H4 (cell line): ENCODE data around the gene COL24A1. TPM values are rescaled to one million over a fixed set of nuclear protein-coding genes. Genes with fewer than 3 reads are reported as not detected.
A peak's percentile ranks its signal among the peaks of the same experiment; 100 is the strongest.
"Not testable (repeated sequence)": the region's sequence is repeated elsewhere in the genome, so short reads cannot be mapped to it uniquely, and the experiment has no call there.

ENCODE experiments used
- DNase-seq: peaks from one replicate; pipeline ENCODE4 v3.0.0-alpha.2; 2015; ENCODE audit warnings: low spot score
- total RNA-seq: library from RNA; depleted of rRNA; stranded (reverse); fragments of >200 nt; shearing (Covaris generic); gene quantifications from 2 replicates; pipeline ENCODE4 v1.2.3, GENCODE V29; 2014

The COL24A1 gene
- total RNA-seq, 1 experiment from 2014 or later = 0.91 TPM

DNA sequence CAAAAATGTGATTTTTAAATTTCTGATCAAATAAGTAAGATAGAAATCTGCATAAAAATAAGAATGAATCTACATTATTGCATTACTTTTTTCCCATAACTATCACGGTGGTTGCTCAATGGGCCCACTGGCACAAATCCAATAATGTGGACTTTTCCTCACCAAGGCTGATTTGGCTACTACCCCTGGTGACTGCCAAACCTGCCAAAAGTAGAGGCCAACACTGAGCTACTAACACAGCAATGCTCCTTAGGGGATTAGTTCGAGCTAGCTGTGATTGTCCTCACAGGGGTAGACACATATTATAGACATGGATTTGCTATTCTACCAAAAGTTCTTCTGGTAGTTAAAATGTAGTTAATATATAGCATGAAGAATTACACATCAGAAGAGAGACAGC is 340.7 kb downstream of the COL24A1 start:
- no peak for DNase-seq

DNA sequence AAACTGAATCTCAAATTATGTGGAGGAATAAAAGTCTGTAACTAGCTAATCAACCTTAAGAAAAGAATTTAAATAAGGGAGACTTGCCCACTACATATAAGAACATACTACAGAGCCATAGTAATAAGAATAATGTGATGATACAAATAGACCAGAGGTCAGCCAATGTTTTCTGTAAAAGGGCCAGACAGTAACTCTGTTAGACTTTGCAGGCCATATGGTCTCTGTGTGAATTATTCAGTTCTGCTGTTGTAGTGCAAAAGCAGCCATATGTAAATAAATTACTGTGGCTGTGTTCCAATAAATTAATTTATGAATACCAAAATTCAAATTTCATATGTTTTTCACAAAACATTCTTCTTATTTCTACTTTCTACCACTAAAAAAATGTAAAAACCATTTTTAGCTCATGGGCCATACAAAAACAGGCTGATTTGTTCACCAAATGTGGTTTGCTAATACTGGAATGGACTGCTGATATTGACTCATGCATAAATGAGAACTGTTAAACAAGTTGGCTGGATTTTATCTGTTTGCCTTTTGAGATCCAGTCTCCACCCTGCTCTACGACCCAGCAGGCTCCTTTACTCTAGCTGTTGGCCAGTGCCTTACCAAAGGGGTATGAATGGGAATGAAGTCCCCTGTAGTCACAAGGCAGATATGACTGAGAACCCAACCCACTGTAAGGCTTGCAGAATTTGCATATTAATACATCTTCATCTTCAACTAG is 350.2 kb downstream of the COL24A1 start:
- no peak for DNase-seq

DNA sequence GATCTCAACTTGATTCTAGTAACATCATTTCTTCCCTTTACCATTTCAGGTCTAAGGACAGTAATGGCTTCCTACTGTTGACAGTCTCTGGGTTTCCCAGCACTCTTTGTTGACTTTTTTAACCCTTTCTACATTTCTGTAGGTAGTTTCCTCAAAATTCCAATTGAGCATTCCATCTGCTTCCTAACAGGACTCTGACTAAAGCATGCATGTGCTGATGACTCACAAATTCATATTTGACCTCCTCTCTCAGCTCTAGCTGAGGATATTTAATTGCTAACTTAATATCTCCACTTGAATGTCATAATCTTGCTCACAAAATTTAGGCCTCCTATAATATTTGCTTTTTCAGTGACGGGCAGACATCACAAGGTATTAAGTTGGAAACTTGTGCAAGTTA is 355.1 kb downstream of the COL24A1 start:
- DNase-seq = no peak

DNA sequence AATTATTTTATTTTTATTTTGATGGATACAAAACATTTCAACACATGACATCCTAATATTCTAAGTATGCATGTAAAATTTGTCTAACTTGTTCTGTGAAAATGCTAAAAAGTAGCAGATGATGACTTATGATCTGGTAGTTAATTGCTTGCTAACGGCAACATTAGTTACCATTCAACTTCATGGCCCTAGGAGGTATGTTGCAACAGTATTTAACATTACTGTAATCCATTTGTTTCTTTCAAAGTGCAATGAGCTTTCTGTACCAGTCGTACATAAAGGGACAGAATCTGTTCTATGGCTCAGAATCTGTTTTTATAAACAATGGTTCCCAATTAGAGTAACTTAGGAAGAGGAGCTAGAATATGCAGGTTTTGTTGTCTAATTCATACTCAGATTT is 356.8 kb downstream of the COL24A1 start:
- DNase-seq = no peak

DNA sequence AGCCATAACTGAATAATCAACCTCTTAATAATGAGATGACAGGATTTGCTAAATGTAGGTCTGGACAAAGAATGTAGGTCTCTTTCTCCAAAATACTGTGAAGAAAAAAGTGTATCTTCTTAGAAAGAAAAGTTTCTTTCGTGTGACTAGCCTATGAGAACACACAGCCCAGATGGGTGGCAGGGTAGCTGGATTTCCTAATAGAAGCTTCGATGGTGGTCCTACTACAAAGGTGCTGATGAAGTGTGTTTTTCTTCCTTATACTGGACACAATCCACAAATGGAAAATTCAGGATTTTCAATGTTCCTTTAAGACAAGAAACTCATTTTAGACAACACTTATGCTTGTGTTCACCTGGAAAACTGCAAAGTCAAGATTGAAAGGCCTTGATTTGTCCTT is 358.2 kb downstream of the COL24A1 start:
- DNase-seq = no peak

DNA sequence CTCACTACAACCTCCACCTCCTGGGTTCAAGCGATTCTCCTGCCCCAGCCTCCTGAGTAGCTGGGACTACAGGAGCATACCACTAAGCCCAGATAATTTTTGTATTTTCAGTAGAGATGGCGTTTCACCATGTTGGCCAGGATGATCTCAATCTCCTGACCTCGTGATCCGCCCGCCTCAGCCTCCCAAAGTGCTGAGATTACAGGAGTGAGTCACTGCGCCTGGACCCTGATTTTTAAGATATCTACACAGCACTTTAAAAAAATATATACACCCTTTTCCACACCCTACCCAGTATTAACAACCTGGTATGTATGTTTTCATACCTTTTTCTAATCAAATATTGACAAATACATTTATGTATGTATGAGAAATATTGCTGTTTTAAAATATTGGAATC is 379.6 kb downstream of the COL24A1 start:
- DNase-seq = not testable (repeated sequence)

DNA sequence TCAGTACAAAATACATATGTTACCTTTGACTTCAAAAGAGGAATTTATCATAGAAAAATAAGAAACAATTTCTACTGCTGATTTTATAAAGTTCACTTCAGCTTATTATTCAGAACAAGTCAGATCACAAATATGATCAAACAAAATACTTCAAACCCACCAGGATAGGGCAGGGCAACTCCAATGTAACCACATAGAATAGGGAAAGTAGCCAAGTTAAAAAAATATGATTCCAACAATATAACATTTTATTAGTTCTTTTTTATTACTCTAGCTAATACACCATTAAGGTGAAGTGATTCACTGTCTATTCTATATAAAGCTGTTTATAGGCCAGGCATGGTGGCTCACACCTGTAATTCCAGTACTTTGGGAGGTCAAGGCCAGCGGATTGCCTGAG is 393.8 kb downstream of the COL24A1 start:
- DNase-seq = no peak

DNA sequence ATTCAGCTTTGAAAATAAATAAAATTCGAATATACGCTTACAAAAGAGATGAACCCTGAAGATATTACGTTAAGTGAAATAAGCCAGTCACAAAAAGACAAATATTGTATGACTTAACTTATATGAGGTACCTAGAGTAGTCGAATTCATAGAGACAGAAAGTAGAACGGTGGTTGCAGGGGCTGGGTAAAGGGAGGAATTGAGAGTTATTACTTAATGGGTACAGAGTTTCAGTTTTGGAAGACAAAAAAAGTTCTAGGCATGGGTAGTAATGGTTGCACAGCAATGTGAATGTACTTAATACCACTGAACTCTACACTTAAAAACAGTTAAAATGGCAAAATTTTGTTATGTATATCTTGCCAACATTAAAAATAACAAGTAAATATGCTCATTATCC is 399.7 kb downstream of the COL24A1 start:
- DNase-seq = no peak

DNA sequence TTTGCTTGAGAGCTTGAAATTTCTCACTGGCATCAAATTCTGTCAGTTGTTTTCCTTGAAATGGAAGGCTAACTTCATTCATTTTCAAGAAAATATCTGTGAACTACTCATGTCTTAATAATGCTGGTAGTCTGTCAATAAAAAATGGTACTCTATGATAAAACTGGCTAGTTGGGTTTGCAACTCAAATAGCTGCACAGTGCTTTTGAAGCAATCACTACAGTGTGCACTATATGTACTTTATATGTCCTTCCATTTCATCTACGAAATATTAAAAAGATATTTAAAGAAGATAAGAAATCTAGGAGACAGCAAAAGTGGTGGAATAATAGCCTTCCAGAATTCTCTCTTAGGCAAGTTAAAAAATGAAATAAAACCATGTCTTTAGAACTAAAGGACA is 408.5 kb downstream of the COL24A1 start:
- no peak for DNase-seq

DNA sequence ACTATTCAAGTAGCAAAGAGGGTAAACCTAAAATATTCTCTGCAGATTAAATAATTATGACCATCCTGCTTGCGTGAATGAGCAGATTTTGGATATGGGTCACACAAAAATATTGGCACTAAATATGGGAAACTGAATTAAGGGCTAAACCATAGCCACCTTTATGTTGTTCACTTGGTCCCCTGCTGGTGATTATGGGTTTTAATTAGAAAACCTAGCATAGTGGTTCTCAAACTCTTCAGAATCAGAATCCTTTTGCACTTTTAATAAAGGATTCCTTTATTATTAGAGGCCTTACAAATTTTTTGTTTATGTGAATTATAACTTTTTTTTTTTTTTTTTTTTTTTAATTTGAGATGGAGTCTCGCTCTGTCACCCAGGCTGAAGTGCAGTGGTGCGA is 409.8 kb downstream of the COL24A1 start:
- DNase-seq = no peak

DNA sequence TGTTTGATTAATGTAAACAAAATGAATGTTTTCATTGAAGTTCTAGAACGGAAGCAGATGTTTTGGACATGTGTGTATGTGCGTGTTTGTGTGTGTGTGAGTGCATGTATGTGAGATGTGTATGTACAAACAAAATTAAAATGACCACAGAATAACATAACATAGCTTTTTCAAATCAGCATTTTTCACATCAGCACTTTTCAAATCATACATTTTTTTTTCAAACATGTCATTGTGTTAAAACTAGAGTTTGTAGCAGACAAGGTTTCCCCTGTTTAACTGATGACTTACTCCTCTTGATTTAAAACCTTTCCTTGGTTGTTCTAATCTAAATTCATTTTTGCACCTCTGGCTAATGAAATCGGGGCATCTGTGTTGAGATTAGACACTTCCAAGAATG is 412.8 kb downstream of the COL24A1 start:
- no peak for DNase-seq

DNA sequence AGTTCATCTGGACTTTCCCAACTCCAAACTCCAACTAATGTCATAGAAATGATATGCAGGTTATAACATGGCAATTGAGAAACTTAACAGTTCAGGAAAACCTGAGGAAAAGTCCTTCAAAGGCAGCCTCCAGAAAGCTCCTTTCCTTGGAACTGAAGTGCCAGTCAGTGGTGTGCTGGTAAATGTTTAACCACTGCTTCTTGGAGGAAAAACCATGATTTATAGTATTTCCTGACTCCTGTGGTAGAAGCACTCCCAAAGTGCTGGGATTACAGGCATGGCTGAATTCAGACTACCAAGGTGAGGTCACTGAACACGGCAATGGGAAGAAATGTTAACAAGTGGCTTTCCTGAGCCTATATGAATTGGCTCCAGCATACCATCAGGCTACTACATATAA is 421.6 kb downstream of the COL24A1 start:
- DNase-seq = no peak

DNA sequence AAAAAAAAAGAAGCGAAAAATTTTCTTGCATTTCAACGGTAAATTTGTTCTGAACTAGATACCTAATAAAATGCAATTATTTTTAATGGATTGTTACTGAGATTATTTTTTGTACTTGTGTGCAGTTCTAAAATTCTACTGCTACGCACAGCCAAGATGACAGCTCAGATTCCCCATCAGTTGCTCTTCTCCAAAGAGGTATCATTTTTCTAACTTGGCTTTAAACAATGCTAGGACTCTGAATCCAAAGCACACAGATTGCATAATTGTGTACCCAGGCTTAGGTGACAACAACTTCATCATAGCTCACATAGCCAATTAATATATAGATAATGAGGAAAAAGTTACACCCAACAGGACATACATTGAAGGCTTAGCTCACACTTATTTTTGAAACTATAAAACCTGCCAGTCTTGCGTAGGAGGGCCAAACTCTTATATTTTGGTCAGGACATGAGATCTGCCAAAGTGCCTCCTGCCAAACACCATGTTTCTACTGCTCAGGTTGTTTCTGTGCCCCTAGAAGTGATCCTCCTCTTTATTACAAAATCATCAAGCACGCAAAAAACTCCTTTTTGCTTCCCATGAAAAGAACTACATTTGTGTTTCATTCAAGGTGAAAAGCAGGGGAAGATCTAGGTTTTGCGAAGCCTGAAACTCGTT is 437.8 kb downstream of the COL24A1 start:
- DNase-seq = no peak

DNA sequence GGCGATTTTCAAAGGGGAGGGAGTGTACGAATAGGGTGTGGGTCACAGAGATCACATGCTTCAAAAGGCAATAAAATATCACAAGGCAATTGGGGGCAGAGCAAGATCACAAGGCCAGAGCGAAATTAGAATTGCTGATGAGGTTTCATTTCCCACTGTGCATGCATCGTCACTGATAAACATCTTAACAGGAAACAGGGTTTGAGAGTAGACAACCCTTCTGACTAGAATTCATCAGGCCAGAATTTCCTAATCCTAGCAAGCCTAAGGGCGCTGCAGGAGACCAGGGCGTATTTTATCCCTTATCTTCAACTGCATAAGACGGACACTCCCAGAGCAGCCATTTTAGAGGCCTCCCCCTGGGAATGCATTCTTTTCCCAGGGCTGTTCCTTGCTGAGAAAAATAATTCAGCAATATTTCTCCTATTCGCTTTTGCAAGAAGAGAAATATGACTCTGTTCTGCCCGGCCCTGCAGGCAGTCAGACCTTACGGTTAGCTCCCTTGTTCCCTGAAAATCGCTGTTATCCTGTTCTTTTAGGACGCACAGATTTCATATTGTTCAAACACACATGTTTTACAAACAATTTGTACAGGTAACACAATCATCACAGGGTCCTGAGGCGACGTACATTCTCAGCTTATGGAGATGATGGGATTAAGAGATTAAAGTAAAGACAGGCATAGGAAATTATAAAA is 442.0 kb downstream of the COL24A1 start:
- not testable (repeated sequence) for DNase-seq

DNA sequence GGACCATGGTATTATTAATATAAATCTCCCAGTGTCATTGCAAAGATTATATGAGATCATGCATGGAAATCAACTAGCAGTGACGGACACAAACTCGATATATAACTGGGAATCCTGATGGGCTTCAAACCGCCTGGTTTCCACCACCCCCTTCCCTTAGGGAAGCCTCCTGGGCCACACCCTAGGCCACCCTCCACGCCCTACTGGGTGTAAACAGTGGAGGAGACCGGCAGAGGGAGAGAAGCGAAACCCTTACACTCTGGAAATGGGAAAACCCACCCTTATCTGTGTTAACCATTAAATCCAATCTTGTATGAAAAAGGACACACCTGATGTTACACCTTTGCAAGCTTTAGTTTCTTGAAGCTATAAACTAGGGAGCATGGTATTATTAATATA is 447.7 kb downstream of the COL24A1 start:
- no peak for DNase-seq

DNA sequence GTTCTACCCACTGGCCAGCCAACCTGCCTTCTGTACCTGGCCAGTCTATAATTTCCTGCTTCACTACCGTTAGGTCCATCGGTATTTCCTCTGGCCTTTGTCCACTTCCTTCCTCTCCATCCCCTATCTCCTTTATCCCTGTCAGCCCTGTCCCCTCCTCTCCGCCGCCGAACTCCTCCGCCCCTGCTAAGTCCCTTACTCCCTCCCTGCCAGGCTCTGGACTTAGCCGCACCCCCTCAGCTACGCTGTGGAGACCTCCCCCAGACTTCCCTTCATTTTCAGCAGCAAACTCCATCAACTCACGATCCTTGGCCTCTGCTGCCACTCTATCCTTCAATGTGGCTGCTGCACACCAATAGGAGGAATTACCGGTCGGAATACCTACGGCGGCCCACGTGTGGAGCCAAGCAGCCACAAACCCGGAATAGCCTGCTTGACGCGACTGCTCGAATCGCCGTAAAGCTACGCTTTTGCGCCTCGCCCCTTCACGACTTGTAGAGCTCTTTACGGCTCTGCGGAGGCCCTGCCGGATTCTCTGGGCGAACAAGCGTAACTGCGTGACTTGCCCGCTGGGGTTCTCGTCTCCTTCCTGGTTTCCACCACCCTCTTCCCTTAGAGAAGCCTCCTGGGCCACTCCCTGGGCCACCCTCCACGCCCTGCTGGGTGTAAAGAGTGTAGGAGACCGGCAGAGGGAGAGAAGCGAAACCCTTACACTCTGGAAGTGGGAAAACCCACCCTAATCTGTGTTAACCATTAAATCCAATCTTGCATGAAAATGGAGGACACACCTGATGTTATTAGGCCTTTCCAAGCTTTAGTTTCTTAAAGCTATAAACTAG is 448.4 kb downstream of the COL24A1 start, which contains the start of gene ZNHIT6:
ZNHIT6 (minus strand) TSS at position 444 of the 839 bp plus-strand sequence; CDS start at position 295, 149 bp downstream.
- DNase-seq = peak; percentile 94

DNA sequence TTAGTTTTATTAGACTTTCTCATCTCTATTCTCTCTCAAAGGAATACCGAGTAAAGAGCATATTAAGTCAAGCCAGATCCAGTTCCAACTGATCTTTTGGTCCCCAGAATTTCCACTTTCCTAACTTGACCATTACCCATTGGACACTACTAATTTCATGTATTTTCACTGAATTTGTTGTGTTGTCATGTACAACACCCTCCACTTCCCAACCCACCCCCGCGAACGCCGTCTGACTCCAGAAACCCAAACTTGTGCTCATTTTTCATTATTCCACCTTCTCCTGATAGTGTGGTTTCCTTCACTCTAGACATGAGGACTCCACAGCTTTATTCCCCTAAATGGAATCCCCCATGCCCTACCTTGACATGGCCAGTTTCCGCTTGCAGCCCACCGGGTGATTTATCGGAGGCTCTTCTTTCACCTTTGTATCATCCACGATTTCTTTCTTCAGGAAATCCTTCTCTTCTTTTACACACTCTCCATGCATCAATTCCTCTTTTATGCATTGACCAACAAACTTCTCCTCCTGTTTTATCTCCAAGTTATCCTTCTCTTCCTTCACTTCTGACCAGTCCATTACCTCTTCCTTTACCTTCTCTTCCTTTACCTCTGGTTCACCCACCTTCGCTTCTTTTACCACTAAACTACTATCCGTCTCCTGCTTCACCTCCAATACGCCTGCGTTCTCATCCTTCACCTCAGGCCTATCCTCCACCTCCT is 449.1 kb downstream of the COL24A1 start:
- no peak for DNase-seq

DNA sequence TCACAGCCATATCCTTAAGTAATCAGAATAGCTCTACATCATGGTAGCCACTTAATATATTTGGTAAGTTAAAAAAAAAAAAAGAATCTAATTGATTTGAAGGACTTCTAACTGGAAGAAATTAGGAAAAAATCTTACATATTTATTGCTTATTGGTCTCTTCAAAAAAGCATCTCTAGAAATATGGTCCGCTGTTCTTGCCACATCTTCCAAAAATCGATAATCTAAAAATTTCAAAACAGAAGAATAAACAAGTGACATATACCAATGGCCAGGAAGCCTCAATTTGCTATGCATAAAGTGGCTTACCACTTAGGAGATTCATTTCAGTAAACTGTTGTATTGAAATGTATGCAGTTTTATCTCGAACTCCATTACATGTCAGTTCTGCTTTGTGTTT is 450.6 kb downstream of the COL24A1 start:
- no peak for DNase-seq

DNA sequence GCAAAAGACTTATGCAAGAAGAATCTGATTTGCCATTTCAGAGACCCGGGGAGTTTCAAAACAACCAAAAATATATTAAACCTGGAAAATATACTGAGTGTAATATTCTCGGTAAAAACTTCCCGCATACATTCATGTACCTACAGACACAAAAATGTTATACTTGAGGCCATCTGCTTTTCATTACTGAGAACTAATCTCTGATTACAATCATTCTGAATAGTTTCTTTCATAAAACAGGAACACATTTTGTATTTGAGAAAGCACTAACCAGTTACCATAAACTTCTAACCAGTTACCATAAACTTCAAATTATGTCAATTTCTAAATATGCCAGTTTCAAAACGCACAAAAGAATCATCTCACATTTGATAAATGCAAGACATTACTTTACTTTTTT is 456.1 kb downstream of the COL24A1 start:
- DNase-seq = no peak

DNA sequence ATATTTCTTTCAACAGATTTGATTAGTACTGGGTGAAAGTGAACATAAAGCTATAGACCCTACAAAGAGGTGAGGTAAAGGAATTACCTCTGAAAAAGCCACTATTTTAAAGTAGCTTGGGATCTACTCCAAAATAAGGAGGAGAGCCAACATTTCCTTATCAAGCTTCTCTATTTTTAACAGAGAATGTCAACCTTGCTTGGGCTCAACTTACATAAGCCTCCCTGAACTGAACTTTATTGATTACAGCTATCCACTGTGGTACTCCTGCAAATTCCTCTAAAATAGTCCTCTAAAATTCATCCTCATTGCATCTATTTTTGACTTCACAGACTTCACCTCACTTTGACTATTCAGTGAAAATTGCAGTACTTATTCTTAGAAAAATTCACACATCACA is 458.7 kb downstream of the COL24A1 start:
- DNase-seq = no peak

DNA sequence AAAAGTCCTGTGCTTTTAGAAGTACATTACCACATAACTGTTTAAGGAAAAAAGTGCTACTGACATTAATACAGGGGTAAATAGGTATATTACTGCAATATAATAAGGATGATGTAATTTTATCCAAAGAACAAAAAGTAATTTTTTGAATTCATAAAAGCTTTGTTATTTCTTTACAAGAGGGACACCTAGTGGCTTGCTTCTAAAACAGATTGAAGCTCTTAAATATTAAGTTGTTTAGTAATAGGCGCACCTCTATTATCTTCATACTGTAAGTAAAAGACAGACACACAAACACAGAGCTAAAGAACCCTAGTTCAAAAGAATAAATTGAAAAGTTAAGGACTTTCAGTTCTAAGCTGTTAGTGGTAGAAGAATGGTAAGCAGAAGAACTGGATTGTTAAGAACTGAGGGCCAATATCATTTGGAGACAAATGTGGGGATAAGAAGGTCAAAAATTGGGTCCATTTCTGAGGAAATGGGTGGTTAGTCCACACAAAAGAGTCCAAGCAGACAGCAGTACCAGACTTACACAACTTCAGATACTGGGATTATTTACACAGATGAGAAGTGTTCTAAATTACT is 463.8 kb downstream of the COL24A1 start:
- DNase-seq = peak; percentile 9
